Transverse colon (tissue), 3 donors: ENCODE measurements around the gene PYHIN1.

ENCODE experiments used
- EP300 ChIP-seq: sonication (generic); formaldehyde crosslinking; IDR thresholded peaks from one replicate; pipeline ENCODE4 v1.6.1; 2017; ENCODE audit warnings: antibody characterized with exemption, low read depth
- TF ChIP-seq, protein P1 (sequence below), 5 experiments: fragments of 200-600 bp in 3 of 5; fragments of 450-650 bp in 2 of 5; sonication (generic) in 3 of 5; IDR thresholded peaks; 1 replicate in 2 of 5; 2 replicates in 3 of 5; pipeline ENCODE4 v1.5.1; 2016 to 2017; ENCODE audit warnings: antibody characterized with exemption in 5 of 5, inconsistent platforms in 3 of 5, mild to moderate bottlenecking in 2 of 5, moderate library complexity in 1 of 5

DNA sequence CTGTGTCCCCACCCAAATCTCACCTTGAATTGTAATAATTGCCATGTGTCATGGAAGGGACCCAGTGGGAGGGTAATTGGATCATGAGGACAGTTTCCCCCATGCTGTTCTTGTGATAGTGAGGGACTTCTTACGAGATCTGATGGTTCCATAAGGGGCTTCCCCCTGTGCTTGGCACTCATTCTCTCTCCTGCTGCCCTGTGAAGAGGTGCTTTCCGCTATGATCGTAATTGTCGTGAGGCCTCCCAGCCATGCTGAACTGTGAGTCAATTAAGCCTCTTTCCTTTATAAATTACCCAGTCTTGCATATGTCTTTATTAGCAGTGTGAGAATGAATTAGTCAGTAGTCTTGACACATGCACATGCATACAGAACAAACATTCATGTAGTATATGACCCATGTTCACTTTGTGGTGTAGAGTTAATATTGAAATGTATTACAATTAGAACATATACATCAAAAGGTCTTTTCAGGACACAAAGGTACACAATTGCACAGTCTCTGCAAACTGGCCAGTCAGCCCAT, 61.5 kb downstream of the PYHIN1 start:
- TF ChIP-seq, protein P1, sequence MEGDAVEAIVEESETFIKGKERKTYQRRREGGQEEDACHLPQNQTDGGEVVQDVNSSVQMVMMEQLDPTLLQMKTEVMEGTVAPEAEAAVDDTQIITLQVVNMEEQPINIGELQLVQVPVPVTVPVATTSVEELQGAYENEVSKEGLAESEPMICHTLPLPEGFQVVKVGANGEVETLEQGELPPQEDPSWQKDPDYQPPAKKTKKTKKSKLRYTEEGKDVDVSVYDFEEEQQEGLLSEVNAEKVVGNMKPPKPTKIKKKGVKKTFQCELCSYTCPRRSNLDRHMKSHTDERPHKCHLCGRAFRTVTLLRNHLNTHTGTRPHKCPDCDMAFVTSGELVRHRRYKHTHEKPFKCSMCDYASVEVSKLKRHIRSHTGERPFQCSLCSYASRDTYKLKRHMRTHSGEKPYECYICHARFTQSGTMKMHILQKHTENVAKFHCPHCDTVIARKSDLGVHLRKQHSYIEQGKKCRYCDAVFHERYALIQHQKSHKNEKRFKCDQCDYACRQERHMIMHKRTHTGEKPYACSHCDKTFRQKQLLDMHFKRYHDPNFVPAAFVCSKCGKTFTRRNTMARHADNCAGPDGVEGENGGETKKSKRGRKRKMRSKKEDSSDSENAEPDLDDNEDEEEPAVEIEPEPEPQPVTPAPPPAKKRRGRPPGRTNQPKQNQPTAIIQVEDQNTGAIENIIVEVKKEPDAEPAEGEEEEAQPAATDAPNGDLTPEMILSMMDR (IDR thresholded peaks at IDR 0.05), result no peak
- no peak for TF ChIP-seq EP300
